ENCODE results near the gene FBXO10.
"Not testable (repeated sequence)": the region's sequence is repeated elsewhere in the genome, so short reads cannot be mapped to it uniquely, and the experiment has no call there.

The FBXO10 gene

GRCh38 chr9:37514999-37515398, 61.2 kb downstream of the FBXO10 start:
- Histone ChIP-seq H3K4me1 (ENCODE audit: low read length) (no peaks in the 10 kb centered on the region), H3K4me2 (ENCODE audit: low read depth, low read length) (no peak overlapping the region), H3K9me2 (replicated peaks; ENCODE audit: insufficient read depth, low read length) (no peaks in the 10 kb centered on the region), H3K79me2 (ENCODE audit: low read length) (no peaks in the 10 kb centered on the region), H3K9ac (ENCODE audit: low read length) (no peak overlapping the region), H4K20me1 (ENCODE audit: insufficient read depth, low read length) (no peaks in the 10 kb centered on the region), H3K36me3 (replicated peaks; ENCODE audit: insufficient read depth, low read length) (no peaks in the 10 kb centered on the region), H3K27me3 (replicated peaks; ENCODE audit: insufficient read depth, low read length) (no peaks in the 10 kb centered on the region), H3K9me3 (replicated peaks; ENCODE audit: insufficient read depth, low read length) (no peaks in the 10 kb centered on the region), H3K4me3 (ENCODE audit: low read length) (no peak overlapping the region), H3K27ac (ENCODE audit: low read length) (no peak overlapping the region), H2AFZ (ENCODE audit: low read length) (no peak overlapping the region), H3F3A (ENCODE audit: insufficient read depth, low read length) (no peaks in the 10 kb centered on the region)
- DNase-seq, result no peak
- TF ChIP-seq, protein P1, sequence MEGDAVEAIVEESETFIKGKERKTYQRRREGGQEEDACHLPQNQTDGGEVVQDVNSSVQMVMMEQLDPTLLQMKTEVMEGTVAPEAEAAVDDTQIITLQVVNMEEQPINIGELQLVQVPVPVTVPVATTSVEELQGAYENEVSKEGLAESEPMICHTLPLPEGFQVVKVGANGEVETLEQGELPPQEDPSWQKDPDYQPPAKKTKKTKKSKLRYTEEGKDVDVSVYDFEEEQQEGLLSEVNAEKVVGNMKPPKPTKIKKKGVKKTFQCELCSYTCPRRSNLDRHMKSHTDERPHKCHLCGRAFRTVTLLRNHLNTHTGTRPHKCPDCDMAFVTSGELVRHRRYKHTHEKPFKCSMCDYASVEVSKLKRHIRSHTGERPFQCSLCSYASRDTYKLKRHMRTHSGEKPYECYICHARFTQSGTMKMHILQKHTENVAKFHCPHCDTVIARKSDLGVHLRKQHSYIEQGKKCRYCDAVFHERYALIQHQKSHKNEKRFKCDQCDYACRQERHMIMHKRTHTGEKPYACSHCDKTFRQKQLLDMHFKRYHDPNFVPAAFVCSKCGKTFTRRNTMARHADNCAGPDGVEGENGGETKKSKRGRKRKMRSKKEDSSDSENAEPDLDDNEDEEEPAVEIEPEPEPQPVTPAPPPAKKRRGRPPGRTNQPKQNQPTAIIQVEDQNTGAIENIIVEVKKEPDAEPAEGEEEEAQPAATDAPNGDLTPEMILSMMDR (IDR thresholded peaks at IDR 0.05; ENCODE audit: low read length), result no peak
- TF ChIP-seq EZH2 (optimal IDR thresholded peaks at IDR 0.05; ENCODE audit: low read depth, low read length), result no peak
- no peak for TF ChIP-seq EZH2phosphoT487 (IDR thresholded peaks at IDR 0.05; ENCODE audit: low read length)

DNA sequence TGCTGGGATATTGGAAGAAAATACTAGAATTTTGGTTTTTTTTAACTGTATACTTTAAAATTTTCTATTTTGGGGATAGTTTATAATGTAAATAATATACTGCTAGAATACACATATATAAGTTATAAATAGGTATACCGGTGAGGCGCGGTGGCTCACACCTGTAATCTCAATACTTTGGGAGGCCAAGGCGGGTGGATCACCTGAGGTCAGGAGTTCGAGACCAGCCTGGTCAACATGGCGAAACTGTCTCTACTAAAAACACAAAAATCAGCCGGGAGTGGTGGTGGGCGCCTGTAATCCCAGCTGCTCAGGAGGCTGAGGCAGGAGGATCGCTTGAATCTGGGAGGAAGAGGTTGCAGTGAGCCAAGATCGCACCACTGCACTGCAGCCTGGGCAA, 61.8 kb downstream of the FBXO10 start:
- not testable (repeated sequence) for H3K4me3 ChIP-seq (ENCODE audit: low read length); H2AFZ ChIP-seq (ENCODE audit: low read length); H3K36me3 ChIP-seq (replicated peaks; ENCODE audit: insufficient read depth, low read length); H3K27ac ChIP-seq (ENCODE audit: low read length); H3K27me3 ChIP-seq (replicated peaks; ENCODE audit: insufficient read depth, low read length); H3K4me2 ChIP-seq (ENCODE audit: low read depth, low read length); H3K79me2 ChIP-seq (ENCODE audit: low read length); H3F3A ChIP-seq (ENCODE audit: insufficient read depth, low read length); H3K9ac ChIP-seq (ENCODE audit: low read length); DNase-seq; H3K9me2 ChIP-seq (replicated peaks; ENCODE audit: insufficient read depth, low read length); H3K4me1 ChIP-seq (ENCODE audit: low read length); H3K9me3 ChIP-seq (replicated peaks; ENCODE audit: insufficient read depth, low read length); H4K20me1 ChIP-seq (ENCODE audit: insufficient read depth, low read length)

DNA sequence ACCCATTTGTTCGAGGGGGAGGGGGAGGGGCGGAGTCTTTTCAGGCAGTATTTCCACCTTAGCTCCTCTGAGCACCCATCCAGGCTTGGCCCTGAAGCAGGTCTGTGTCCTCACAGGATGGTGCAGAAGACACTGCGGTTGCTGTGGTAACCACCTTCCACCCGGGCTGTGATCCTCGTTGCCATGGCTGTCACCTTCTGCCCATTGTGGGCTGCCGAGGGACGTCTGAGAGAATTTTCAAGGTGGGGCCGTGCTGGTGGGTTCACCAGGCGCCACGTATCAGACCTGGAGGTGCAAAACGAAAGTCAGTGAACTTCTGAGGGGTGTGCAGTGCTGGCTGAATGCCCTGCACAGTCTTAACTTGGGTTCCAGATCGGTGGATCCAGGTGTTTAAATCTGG, 63.7 kb downstream of the FBXO10 start:
- no peak overlapping the region for H3K4me3 ChIP-seq (ENCODE audit: low read length)
- DNase-seq, result no peak
- no peak for TF ChIP-seq EZH2phosphoT487 (IDR thresholded peaks at IDR 0.05; ENCODE audit: low read length)
- TF ChIP-seq, protein P1 (IDR thresholded peaks at IDR 0.05; ENCODE audit: low read length), result no peak
- TF ChIP-seq EZH2 (optimal IDR thresholded peaks at IDR 0.05; ENCODE audit: low read depth, low read length), result no peak
- no peak overlapping the region for H3K4me2 ChIP-seq (ENCODE audit: low read depth, low read length)
- no peaks in the 10 kb centered on the region for H3K9me3 ChIP-seq (replicated peaks; ENCODE audit: insufficient read depth, low read length)
- H2AFZ ChIP-seq (ENCODE audit: low read length), result no peak overlapping the region
- no peaks in the 10 kb centered on the region for H3F3A ChIP-seq (ENCODE audit: insufficient read depth, low read length)
- H3K27ac ChIP-seq (ENCODE audit: low read length), result no peak overlapping the region
- H3K79me2 ChIP-seq (ENCODE audit: low read length), result no peaks in the 10 kb centered on the region
- H4K20me1 ChIP-seq (ENCODE audit: insufficient read depth, low read length), result no peaks in the 10 kb centered on the region
- H3K9me2 ChIP-seq (replicated peaks; ENCODE audit: insufficient read depth, low read length), result no peaks in the 10 kb centered on the region
- no peak overlapping the region for H3K9ac ChIP-seq (ENCODE audit: low read length)
- no peaks in the 10 kb centered on the region for H3K36me3 ChIP-seq (replicated peaks; ENCODE audit: insufficient read depth, low read length)
- H3K27me3 ChIP-seq (replicated peaks; ENCODE audit: insufficient read depth, low read length), result no peaks in the 10 kb centered on the region
- no peaks in the 10 kb centered on the region for H3K4me1 ChIP-seq (ENCODE audit: low read length)

GRCh38 chr9:37511016-37512010, 64.9 kb downstream of the FBXO10 start:
- Histone ChIP-seq H3K4me2 (ENCODE audit: low read depth, low read length) (no peak overlapping the region), H3K9me2 (replicated peaks; ENCODE audit: insufficient read depth, low read length) (no peaks in the 10 kb centered on the region), H3K27me3 (replicated peaks; ENCODE audit: insufficient read depth, low read length) (no peaks in the 10 kb centered on the region), H3K36me3 (replicated peaks; ENCODE audit: insufficient read depth, low read length) (no peaks in the 10 kb centered on the region), H3K27ac (ENCODE audit: low read length) (no peak overlapping the region), H3K9ac (ENCODE audit: low read length) (no peak overlapping the region), H3K4me1 (ENCODE audit: low read length) (no peaks in the 10 kb centered on the region), H3K4me3 (ENCODE audit: low read length) (no peak overlapping the region), H4K20me1 (ENCODE audit: insufficient read depth, low read length) (no peaks in the 10 kb centered on the region), H3F3A (ENCODE audit: insufficient read depth, low read length) (no peaks in the 10 kb centered on the region), H3K79me2 (ENCODE audit: low read length) (no peaks in the 10 kb centered on the region), H2AFZ (ENCODE audit: low read length) (no peak overlapping the region), H3K9me3 (replicated peaks; ENCODE audit: insufficient read depth, low read length) (no peaks in the 10 kb centered on the region)
- no peak for DNase-seq
- no peak for TF ChIP-seq EZH2 (optimal IDR thresholded peaks at IDR 0.05; ENCODE audit: low read depth, low read length)
- TF ChIP-seq, protein P1 (IDR thresholded peaks at IDR 0.05; ENCODE audit: low read length), result no peak

- H3K9me2 ChIP-seq (replicated peaks; ENCODE audit: insufficient read depth, low read length); H4K20me1 ChIP-seq (ENCODE audit: insufficient read depth, low read length); H3K4me3 ChIP-seq (ENCODE audit: low read length); H3K36me3 ChIP-seq (replicated peaks; ENCODE audit: insufficient read depth, low read length); H3K27ac ChIP-seq (ENCODE audit: low read length); H3K4me2 ChIP-seq (ENCODE audit: low read depth, low read length); H3K4me1 ChIP-seq (ENCODE audit: low read length); H2AFZ ChIP-seq (ENCODE audit: low read length); H3K27me3 ChIP-seq (replicated peaks; ENCODE audit: insufficient read depth, low read length); H3K9me3 ChIP-seq (replicated peaks; ENCODE audit: insufficient read depth, low read length); DNase-seq; H3K9ac ChIP-seq (ENCODE audit: low read length); H3K79me2 ChIP-seq (ENCODE audit: low read length); H3F3A ChIP-seq (ENCODE audit: insufficient read depth, low read length): not testable (repeated sequence)
These were observed 66.1 kb downstream of the FBXO10 start for GRCh38 chr9:37510053-37510452.
